Measurements from ENCODE around the gene SSRP1.

The SSRP1 gene

DNA sequence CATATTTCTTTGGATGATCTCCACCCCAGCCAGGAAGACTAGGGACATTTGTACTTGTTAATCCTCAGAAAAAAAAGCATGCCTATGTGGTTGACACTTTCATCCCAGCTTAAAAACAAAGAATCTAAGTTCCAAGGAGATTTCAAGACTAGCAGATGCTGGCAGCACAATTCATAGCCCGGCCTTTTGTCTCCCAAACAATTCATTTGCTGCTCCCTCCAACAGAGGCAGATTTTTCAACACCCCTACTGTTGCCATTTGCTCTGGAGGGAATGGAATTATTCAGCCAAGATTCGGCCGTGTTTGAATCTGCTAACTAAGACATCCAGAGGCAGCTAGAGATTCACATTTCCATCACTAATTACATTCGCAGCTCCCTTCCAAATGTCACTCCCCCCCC, 17.8 kb upstream of the SSRP1 start:
- no peak for DNase-seq
- no peak overlapping the region for H3K27ac ChIP-seq

GRCh38 chr11:57353036-57353435, 17.3 kb upstream of the SSRP1 start:
- TF ChIP-seq, protein P1, sequence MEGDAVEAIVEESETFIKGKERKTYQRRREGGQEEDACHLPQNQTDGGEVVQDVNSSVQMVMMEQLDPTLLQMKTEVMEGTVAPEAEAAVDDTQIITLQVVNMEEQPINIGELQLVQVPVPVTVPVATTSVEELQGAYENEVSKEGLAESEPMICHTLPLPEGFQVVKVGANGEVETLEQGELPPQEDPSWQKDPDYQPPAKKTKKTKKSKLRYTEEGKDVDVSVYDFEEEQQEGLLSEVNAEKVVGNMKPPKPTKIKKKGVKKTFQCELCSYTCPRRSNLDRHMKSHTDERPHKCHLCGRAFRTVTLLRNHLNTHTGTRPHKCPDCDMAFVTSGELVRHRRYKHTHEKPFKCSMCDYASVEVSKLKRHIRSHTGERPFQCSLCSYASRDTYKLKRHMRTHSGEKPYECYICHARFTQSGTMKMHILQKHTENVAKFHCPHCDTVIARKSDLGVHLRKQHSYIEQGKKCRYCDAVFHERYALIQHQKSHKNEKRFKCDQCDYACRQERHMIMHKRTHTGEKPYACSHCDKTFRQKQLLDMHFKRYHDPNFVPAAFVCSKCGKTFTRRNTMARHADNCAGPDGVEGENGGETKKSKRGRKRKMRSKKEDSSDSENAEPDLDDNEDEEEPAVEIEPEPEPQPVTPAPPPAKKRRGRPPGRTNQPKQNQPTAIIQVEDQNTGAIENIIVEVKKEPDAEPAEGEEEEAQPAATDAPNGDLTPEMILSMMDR (IDR thresholded peaks at IDR 0.05; ENCODE audit: low read depth, low read length) = no peak

More for the DNA sequence above, 17.8 kb upstream of the SSRP1 start:
- no peaks in the 10 kb centered on the region for H3K36me3 ChIP-seq
- H3K4me3 ChIP-seq (ENCODE audit: low read depth, low read length) = no peak overlapping the region
- TF ChIP-seq, protein P1 (IDR thresholded peaks at IDR 0.05; ENCODE audit: low read depth, low read length) = no peak
- H3K27me3 ChIP-seq (ENCODE audit: insufficient read depth, low read depth, severe bottlenecking) = peaks cover under 1% of the 10 kb centered on the region
- no peaks in the 10 kb centered on the region for H3K9me3 ChIP-seq (ENCODE audit: severe bottlenecking)

DNA sequence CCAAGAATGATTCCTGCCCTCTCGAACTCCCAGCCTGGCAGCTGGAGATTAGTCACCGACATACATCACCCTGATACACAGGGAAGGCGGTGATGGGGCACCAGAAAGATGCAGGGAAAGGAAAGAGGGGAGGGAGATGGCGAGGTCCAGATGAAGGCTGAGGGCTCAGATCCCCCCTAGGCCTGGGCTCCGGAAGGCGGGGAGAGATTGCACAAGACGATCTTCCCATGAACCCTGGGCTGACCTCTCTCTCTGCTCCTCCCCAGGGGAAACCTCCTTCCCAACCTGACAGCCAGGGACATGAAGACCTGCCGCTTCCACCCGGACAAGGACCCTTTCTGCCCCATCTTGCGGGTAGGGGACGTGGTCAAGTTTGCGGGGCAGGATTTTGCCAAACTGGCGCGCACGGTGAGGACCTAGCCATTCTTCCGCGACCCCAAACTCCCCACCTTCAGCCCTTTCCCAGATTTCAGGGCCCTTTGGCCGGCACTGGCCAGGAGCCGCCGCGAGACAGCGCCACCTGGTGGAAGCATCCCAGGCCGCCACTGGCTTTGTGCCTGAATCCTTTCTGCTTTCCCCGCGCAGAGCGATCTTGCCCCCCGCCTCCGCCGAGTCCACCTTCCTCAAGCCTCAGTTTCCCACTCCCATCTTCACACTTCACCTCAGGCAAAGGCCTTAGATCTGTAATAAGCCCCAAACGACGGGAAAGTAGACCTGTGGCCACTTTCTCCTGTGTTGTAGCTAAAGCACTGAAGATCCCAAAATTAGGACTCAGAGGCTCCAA, 14.0 kb upstream of the SSRP1 start:
- H3K36me3 ChIP-seq = no peaks in the 10 kb centered on the region
- H3K9me3 ChIP-seq (ENCODE audit: severe bottlenecking) = no peaks in the 10 kb centered on the region
- H3K27ac ChIP-seq = no peak overlapping the region
- no peaks in the 10 kb centered on the region for H3K27me3 ChIP-seq (ENCODE audit: insufficient read depth, low read depth, severe bottlenecking)
- no peak overlapping the region for H3K4me3 ChIP-seq (ENCODE audit: low read depth, low read length)
- peak; percentile 71 for DNase-seq
- TF ChIP-seq, protein P1 (IDR thresholded peaks at IDR 0.05; ENCODE audit: low read depth, low read length) = peak; percentile 92

More at GRCh38 chr11:57353036-57353435, 17.3 kb upstream of the SSRP1 start:
- Histone ChIP-seq H3K27me3 (ENCODE audit: insufficient read depth, low read depth, severe bottlenecking) (no peaks in the 10 kb centered on the region), H3K36me3 (no peaks in the 10 kb centered on the region), H3K27ac (no peak overlapping the region), H3K9me3 (ENCODE audit: severe bottlenecking) (no peaks in the 10 kb centered on the region), H3K4me3 (ENCODE audit: low read depth, low read length) (no peak overlapping the region)
- no peak for DNase-seq

GRCh38 chr11:57348636-57349313, 13.1 kb upstream of the SSRP1 start:
- TF ChIP-seq, protein P1 (IDR thresholded peaks at IDR 0.05; ENCODE audit: low read depth, low read length) = no peak
- Histone ChIP-seq H3K36me3 (no peaks in the 10 kb centered on the region), H3K4me3 (ENCODE audit: low read depth, low read length) (no peak overlapping the region), H3K27ac (no peak overlapping the region), H3K9me3 (ENCODE audit: severe bottlenecking) (no peaks in the 10 kb centered on the region), H3K27me3 (ENCODE audit: insufficient read depth, low read depth, severe bottlenecking) (no peaks in the 10 kb centered on the region)
- DNase-seq = no peak

GRCh38 chr11:57348052-57348451, 12.4 kb upstream of the SSRP1 start:
- TF ChIP-seq, protein P1 (IDR thresholded peaks at IDR 0.05; ENCODE audit: low read depth, low read length) = no peak
- Histone ChIP-seq H3K9me3 (ENCODE audit: severe bottlenecking) (no peaks in the 10 kb centered on the region), H3K4me3 (ENCODE audit: low read depth, low read length) (no peak overlapping the region), H3K27me3 (ENCODE audit: insufficient read depth, low read depth, severe bottlenecking) (no peaks in the 10 kb centered on the region), H3K36me3 (no peaks in the 10 kb centered on the region), H3K27ac (no peak overlapping the region)
- DNase-seq = no peak

Data from WERI-Rb-1 (cell line).